OCI-LY7 (cell line): Measurements from ENCODE around the gene SEC23A. TPM values are rescaled to one million over a fixed set of nuclear protein-coding genes. Genes with fewer than 3 reads are reported as not detected.
"Not testable (repeated sequence)": the region's sequence is repeated elsewhere in the genome, so short reads cannot be mapped to it uniquely, and the experiment has no call there.

Experiments used
- BruUV-seq: library from RNA; stranded (reverse); fragments of 400-500 nt; replicated peaks from 2 replicates; lab custom pipeline; 2021; lab: Mats Ljungman, UMichigan
- CTCF ChIA-PET: fragments of 300-600 bp; sonication (Branson Sonifier 250); formaldehyde crosslinking; loops from one replicate; lab custom pipeline; 2022; ENCODE audit warnings: antibody characterized with exemption; ENCODE audit not compliant: unreplicated experiment; lab: Charles Lee
- POLR2A ChIA-PET: fragments of 300-600 bp; sonication (Branson Sonifier 250); formaldehyde crosslinking; loops from one replicate; lab custom pipeline; 2022; ENCODE audit warnings: antibody characterized with exemption; lab: Charles Lee
- DNase-seq: peaks from one replicate; pipeline ENCODE4 v3.0.0-alpha.2; 2015; ENCODE audit warnings: low spot score
- H2AFZ ChIP-seq: fragments of 200-600 bp; sonication (generic), shearing (Covaris generic); 2 replicates; pipeline ENCODE4 v1.6.1; 2014; ENCODE audit warnings: mild to moderate bottlenecking, antibody characterized with exemption, low read length, moderate library complexity
- H3K27ac ChIP-seq: fragments of 200-600 bp; sonication (generic); 2 replicates; pipeline ENCODE4 v1.5.1; 2014; ENCODE audit warnings: mixed run types, low read depth, mild to moderate bottlenecking, moderate library complexity, low read length, inconsistent platforms; ENCODE audit not compliant: poor library complexity, severe bottlenecking
- H3K36me3 ChIP-seq: fragments of 200-600 bp; sonication (generic); 2 replicates; pipeline ENCODE4 v1.6.1; 2014; ENCODE audit warnings: mild to moderate bottlenecking, antibody characterized with exemption, low read length, moderate library complexity, mixed read lengths; ENCODE audit not compliant: insufficient read depth
- H3K4me1 ChIP-seq: fragments of 200-600 bp; sonication (generic); 2 replicates; pipeline ENCODE4 v1.5.1; 2014; ENCODE audit warnings: mild to moderate bottlenecking, low read length; ENCODE audit not compliant: insufficient read depth, poor library complexity, severe bottlenecking
- H3K4me2 ChIP-seq: fragments of 200-600 bp; sonication (generic); 2 replicates; pipeline ENCODE4 v1.6.1; 2014; ENCODE audit warnings: mild to moderate bottlenecking, low read length
- H3K4me3 ChIP-seq: fragments of 200-600 bp; sonication (generic); 2 replicates; pipeline ENCODE4 v1.5.1; 2014; ENCODE audit warnings: mild to moderate bottlenecking, low read depth, low read length; ENCODE audit not compliant: poor library complexity, severe bottlenecking
- H3K79me2 ChIP-seq: fragments of 200-600 bp; sonication (generic); 2 replicates; pipeline ENCODE4 v1.6.1; 2016; ENCODE audit warnings: low read depth, mild to moderate bottlenecking, low read length, moderate library complexity, mixed read lengths; ENCODE audit not compliant: insufficient read depth
- H3K9me2 ChIP-seq: fragments of 200-600 bp; sonication (generic); 2 replicates; pipeline ENCODE4 v1.6.1; 2016; ENCODE audit warnings: mild to moderate bottlenecking, low read length, mixed read lengths; ENCODE audit not compliant: insufficient read depth
- H3K9me3 ChIP-seq: fragments of 200-600 bp; sonication (generic); 2 replicates; pipeline ENCODE4 v1.6.1; 2014; ENCODE audit warnings: mild to moderate bottlenecking, mixed run types, low read length, mixed read lengths
- H4K20me1 ChIP-seq: fragments of 200-600 bp; sonication (generic); 2 replicates; pipeline ENCODE4 v1.6.1; 2014; ENCODE audit warnings: mild to moderate bottlenecking, antibody characterized with exemption, low read length, moderate library complexity, mixed read lengths; ENCODE audit not compliant: insufficient read depth
- CTCF ChIP-seq: fragments of 200-600 bp; sonication (generic); conservative IDR thresholded peaks from 2 replicates; pipeline ENCODE4 v1.5.1; 2014; ENCODE audit warnings: mild to moderate bottlenecking, antibody characterized with exemption, low read length, moderate library complexity, mixed read lengths
- EZH2phosphoT487 ChIP-seq: fragments of 200-600 bp; sonication (generic); IDR thresholded peaks from 2 replicates; pipeline ENCODE4 v1.6.1; 2018; ENCODE audit warnings: low read depth, borderline replicate concordance, mild to moderate bottlenecking, mixed run types, antibody characterized with exemption, low read length, moderate library complexity, mixed read lengths
- intact Hi-C: fragments of 100-400 bp; cut with micrococcal nuclease; formaldehyde crosslinking; loops from one replicate; pipeline ENCODE4 v1.10.0; 2022; ENCODE audit not compliant: unreplicated experiment
- total RNA-seq, 2 experiments: library from RNA; depleted of rRNA in 1 of 2; stranded (reverse); fragments of >200 nt in 1 of 2; shearing (Covaris generic) in 1 of 2; gene quantifications; 2 replicates each; pipeline ENCODE4 v1.2.3, GENCODE V29; 2014 to 2022

SEC23A gene
- total RNA-seq, 2 experiments from 2014 or later, result 47.5 to 55.7 TPM

- ChIA-PET POLR2A (interaction anchor here (1.2 kb wide), 1 partner anchor 30 kb away, joined by 3 read pairs; the partner anchor contains the start of gene TRAPPC6B), CTCF (interaction anchor here (0.6 kb wide), 1 partner anchor 16 kb away, joined by 3 read pairs; no protein-coding TSS in a partner anchor)
- DNase-seq, result no peak
- BruUV-seq, result no TSS peak
- H3K4me2 ChIP-seq, result no peak overlapping the region
- peaks cover 72% of the 10 kb centered on the region for H3K36me3 ChIP-seq
- intact Hi-C loops, result no loop called here
- no peaks in the 10 kb centered on the region for H3K4me1 ChIP-seq
- H3K79me2 ChIP-seq, result no peaks in the 10 kb centered on the region
- no peak overlapping the region for H2AFZ ChIP-seq
- H3K27ac ChIP-seq, result no peak overlapping the region
- no peaks in the 10 kb centered on the region for H3K9me2 ChIP-seq
- H4K20me1 ChIP-seq, result no peaks in the 10 kb centered on the region
- 0 out of 2 replicates have a peak, but pooled peaks cover 6% of the 10 kb centered on the region for H3K9me3 ChIP-seq
- H3K4me3 ChIP-seq, result no peak overlapping the region
- TF ChIP-seq EZH2phosphoT487 (no peak), CTCF (no peak)
These were observed 37.1 kb upstream of the SEC23A start for GRCh38 chr14:39140170-39140569.

GRCh38 chr14:39138440-39138839, 35.4 kb upstream of the SEC23A start:
- POLR2A ChIA-PET, result interaction anchor here (0.6 to 1.2 kb wide), 2 partner anchors 15 to 19 kb away, joined by 5 to 7 read pairs; no protein-coding TSS in a partner anchor

GRCh38 chr14:39137835-39138234, 34.8 kb upstream of the SEC23A start:
- CTCF ChIA-PET, H3K9me3 ChIP-seq, H3K4me3 ChIP-seq, DNase-seq, H2AFZ ChIP-seq, H3K79me2 ChIP-seq, H4K20me1 ChIP-seq, H3K27ac ChIP-seq, intact Hi-C loops, H3K4me2 ChIP-seq, H3K9me2 ChIP-seq, BruUV-seq, H3K4me1 ChIP-seq: not testable (repeated sequence)
- H3K36me3 ChIP-seq, result peaks cover 85% of the 10 kb centered on the region
- POLR2A ChIA-PET, result interaction anchor here (0.6 to 1.3 kb wide), 4 partner anchors 14 to 20 kb away, joined by 4 to 7 read pairs (median 4); no protein-coding TSS in a partner anchor

More at GRCh38 chr14:39138440-39138839, 35.4 kb upstream of the SEC23A start:
- no peak overlapping the region for H3K4me3 ChIP-seq
- H2AFZ ChIP-seq, result no peak overlapping the region
- intact Hi-C loops, result no loop called here
- H3K27ac ChIP-seq, result no peak overlapping the region
- H3K9me3 ChIP-seq, result 0 out of 2 replicates have a peak, but pooled peaks cover 6% of the 10 kb centered on the region
- no TSS peak for BruUV-seq
- DNase-seq, result no peak
- peaks cover 86% of the 10 kb centered on the region for H3K36me3 ChIP-seq
- TF ChIP-seq EZH2phosphoT487 (no peak), CTCF (no peak)
- H3K79me2 ChIP-seq, result no peaks in the 10 kb centered on the region
- H3K4me1 ChIP-seq, result no peaks in the 10 kb centered on the region
- CTCF ChIA-PET, result no interaction called here
- no peaks in the 10 kb centered on the region for H4K20me1 ChIP-seq
- H3K4me2 ChIP-seq, result no peak overlapping the region
- no peaks in the 10 kb centered on the region for H3K9me2 ChIP-seq
